ENCODE measurements around the gene SZT2.
"Not testable (repeated sequence)": the region's sequence is repeated elsewhere in the genome, so short reads cannot be mapped to it uniquely, and the experiment has no call there.

The SZT2 gene

DNA sequence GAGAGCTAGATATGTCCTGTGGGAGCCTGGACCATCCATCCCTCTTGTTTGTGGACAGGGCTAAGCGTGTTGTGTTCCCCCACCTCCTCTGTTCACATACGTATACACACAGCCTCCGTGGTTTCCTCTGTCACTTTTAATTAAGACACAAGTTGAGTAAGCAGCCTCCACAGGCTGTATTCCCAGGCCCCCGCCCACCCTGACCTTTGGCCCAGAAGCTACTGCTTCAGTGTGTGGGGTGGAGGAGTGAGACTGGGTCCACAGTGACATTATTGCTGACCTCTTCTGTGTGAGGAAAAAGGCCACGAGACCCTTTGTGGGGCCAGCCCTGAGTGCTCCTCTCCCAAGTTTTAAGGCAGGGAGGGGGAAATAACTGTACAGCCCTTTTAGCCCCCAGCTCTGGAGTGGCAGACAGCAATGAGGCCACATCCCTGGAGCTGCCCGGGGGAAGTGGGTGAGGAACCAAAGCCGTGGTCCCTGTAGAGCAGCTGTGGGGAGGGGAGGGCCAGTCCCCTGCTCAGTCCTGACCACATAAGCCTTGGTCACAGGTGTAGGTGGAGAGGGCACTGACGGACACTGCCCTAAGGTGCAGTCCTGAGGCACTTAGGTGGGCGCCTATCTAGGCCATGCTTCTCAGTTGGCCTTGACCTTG is 26.3 kb upstream of the SZT2 start:
- no peak for DNase-seq (ENCODE audit: low spot score)

- no peak for DNase-seq (ENCODE audit: low spot score)
Observed at GRCh38 chr1:43363935-43364525, 25.7 kb upstream of the SZT2 start.

DNA sequence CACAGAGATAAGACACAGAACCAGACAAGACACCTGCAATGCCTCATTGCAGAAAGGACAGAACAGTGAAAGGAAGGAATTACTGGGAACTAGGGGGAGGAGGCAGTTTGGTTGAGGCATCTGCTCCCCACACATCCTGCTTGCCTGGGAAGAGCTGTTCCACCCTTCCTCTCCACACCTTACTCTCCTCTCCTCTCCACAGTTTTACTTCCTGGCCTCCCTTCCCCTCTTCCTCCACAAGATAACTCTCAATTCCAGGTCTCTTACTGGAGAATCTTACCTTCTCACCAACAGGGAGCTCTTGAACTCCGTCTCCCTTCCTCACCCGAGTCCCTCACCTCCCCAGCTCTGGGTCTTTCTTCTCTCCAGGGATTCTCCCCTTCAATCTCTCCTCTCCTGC is 24.0 kb upstream of the SZT2 start:
- no peak for DNase-seq (ENCODE audit: low spot score)

DNA sequence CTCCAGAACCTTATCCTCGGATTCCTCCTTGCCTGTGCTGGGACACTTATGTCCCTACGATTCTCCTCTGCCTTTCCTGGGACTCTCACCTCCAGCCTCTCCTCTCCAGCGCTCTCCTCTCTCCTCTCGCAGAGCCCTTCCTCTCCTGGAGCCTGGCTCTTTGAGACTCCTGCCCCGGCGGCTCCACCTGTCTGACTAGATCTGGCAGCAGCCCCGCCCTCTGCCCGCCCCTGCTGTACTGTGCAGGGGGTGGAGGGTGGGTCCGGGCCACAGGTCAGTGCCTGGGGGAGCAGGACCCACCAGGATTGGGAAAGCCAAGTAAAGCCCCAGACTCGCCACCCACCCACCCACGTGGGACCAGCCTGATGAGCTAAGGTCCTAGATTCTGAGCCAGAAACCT is 23.5 kb upstream of the SZT2 start:
- no peak for DNase-seq (ENCODE audit: low spot score)

GRCh38 chr1:43366601-43367025 is 23.1 kb upstream of the SZT2 start:
- no peak for DNase-seq (ENCODE audit: low spot score)

GRCh38 chr1:43367026-43367903 is 22.4 kb upstream of the SZT2 start:
- DNase-seq (ENCODE audit: low spot score): peak; percentile 60

DNA sequence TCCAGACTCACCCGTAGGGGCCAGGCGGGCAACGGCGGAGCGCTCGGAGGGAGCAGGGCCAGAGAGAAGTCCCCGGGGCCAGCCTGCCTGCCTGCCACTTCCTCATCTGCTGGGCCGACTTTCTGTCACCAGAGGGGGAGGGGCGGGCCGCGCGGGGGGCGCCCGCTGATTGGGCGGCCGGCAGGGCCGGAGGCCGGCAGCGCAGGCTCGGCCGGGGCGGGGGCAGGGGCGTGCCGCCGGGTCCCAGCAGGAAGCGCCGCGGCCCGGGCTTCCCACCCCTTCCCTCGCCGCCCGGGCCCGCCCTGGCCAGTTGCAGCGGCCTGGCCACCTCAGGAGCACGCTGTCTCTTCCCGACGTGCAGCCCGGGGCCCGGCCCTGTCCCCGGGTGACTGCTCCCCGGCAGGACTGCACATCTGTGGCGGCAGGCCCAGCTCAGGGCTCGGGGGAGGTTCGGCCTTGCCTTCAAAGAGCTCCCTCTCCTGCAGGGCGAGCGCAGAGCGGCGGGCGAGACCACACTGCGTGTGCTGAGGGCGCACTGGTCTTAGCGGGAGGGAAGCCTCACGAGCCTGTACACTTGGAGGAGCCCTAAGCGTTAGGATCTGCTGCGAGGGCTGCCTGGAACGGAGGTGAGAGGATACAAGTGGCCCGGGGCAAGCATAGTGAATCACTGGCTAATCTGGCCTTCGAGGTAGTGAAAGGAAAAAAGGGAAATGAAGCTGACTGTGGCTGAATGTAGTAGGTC is 21.6 kb upstream of the SZT2 start, which contains the start of gene ELOVL1:
TSS of gene ELOVL1 (minus strand) at position 108 of the 742 bp plus-strand sequence. CDS start 2,402 bp downstream, outside the sequence.
- peak; percentile 88 for DNase-seq (ENCODE audit: low spot score)

DNA sequence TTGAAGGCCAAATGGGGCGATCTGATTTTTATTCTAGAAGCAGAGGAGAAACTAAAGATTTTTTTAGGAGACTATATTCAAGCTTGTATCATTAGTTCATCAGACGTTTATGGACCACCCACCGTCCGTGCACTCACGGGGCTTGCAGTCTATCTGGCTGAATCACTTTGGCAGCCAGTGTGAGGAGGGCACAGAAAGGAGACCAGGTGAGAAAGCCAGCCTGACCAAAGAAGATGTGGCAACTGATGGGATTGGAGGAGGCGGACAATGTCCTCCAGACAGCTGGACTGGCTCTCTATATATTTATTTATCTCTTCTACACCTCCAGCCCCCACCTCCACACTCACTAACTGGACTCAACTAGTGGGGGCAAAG is 21.1 kb upstream of the SZT2 start:
- no peak for DNase-seq (ENCODE audit: low spot score)

- not testable (repeated sequence) for DNase-seq (ENCODE audit: low spot score)
Observed at GRCh38 chr1:43369779-43370178, 19.9 kb upstream of the SZT2 start.

DNA sequence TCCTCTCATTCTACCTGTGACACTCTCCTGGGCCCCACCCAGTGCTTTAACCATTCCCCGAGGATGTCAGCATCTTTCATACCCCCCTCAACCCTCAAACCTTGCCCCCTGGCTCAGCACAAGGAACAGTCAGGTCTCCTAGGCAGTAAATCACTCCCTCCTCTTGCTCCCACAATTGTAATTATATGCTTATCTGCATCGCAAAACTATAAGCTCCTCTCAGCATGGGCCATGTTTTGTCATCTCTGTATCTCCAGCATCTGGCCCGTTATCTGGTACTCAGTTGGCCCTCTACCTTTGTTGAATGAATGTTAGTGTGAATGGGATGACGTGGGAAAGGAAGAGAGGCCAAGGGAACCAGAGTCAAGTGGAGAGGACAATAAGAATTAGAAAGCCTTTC is 19.1 kb upstream of the SZT2 start:
- DNase-seq (ENCODE audit: low spot score): no peak

GRCh38 chr1:43372172-43372571 is 17.5 kb upstream of the SZT2 start:
- DNase-seq (ENCODE audit: low spot score): no peak

DNA sequence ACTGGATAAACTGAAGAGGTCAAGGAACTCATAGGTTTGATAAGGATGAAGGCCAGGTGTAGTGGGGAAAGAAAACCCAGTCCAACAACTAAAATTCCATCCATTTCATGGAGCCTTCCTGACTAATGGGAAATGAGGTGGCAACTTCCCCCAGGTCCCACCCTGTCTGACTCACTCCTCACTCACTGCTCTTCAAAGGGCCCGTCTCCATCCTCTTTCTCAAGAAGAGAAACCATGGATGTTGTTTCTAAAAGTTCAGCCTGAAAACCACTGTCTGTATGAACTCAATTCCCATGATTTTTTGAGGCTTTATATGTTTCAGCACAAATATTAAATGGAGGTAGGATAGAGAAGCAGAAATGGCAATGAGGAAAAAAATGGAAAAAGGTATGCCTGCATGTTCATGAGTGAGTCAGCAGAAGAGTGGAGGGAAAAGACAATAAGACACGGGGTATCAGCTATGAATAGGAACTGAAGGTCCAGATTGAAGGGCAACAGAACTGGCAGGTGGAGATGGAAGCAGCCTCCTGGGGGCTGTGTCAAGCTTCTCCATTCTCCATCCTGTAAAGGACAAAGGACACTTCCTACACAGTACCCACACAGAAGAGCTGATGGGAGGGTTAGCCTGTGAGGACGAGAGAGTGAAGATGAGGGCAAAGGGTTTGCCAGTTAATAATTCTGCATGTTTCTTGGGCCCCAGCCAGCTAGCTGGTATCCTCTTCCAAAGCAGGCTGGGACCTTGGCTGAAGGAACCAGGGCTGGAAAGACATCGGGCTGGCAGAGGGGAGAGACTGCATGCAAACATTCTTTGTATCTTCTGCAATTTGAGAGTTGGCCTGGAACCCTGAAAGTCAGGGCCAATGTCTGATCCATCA is 16.4 kb upstream of the SZT2 start:
- DNase-seq (ENCODE audit: low spot score): no peak

DNA sequence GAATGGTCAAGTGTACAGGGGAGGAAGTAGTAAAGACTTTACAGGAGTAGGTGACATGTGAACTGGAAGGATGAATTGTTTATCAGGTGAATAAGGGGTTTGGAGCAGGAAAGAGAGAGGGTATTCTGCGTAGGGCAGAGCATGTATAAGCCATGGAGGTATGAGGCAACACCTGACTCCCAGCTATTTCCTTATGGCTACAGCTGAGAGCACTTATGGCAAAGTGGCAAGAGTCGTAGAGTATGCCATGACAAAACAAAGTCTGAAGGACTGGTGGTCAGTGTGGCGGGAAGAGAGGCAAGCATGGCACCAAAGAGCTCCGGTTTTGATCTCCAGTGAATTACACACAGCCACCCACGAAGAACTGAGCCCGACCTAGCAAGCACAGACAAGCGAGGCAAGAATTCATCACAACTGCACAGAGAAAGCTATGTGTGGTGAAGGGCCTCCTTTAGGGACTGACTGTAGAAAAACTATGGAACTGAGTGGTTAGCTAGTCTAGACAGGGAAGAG is 12.9 kb upstream of the SZT2 start:
- no peak for DNase-seq (ENCODE audit: low spot score)

- DNase-seq (ENCODE audit: low spot score): no peak
Observed at GRCh38 chr1:43377831-43378230, 11.9 kb upstream of the SZT2 start.

- no peak for DNase-seq (ENCODE audit: low spot score)
Observed at GRCh38 chr1:43379476-43379875, 10.2 kb upstream of the SZT2 start.

DNA sequence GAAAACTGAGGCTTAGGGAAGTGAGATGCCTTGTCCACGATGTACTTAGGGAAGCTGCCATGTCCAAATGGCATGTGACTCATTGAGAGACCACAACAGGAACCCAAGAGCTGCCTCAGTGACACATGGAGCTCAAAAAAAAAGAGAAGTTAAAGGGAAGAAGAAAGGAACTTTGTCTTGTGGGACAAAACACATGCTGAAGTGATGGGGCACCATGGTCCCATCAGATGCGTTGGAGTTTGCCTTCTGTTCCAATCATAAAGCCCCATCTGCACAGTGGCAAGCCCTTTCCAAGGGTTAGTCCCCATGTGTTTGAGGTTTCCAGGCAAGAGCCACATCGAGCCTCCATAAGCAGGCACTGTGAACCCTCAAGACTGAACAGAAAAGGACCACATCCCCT is 8.1 kb upstream of the SZT2 start:
- no peak for DNase-seq (ENCODE audit: low spot score)

- DNase-seq (ENCODE audit: low spot score): no peak
Observed at GRCh38 chr1:43382027-43382779, 7.5 kb upstream of the SZT2 start.

- no peak for DNase-seq (ENCODE audit: low spot score)
Observed at GRCh38 chr1:43383449-43383848, 6.2 kb upstream of the SZT2 start.

DNA sequence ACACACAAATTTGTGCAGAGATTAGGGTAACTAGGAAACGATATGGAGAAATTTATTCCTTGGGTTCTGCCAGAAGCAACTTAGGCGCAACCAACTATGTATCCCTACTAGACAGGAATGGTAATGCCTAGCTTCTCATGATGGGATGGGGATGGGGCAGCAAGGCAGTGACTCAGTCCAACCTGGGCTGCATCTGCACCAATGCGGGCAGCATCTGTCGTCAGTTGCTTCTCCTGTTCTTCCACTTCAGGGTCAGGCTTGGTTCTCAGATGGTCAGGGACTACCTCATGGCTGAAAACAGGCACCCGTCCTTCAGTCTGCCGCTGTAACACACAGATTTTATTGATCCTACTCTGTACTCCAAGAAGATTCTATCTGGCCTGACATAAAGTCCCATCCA is 3.0 kb upstream of the SZT2 start:
- DNase-seq (ENCODE audit: low spot score): no peak

- DNase-seq (ENCODE audit: low spot score): no peak
Observed at GRCh38 chr1:43387976-43388599, 1.6 kb upstream of the SZT2 start.

All from HuH-7.5 (cell line).